ENCODE data around the gene GCN1.

GRCh38 chr12:120169946-120170345 lies 24.6 kb downstream of the GCN1 start:
- TF ChIP-seq POLR2AphosphoS5 (IDR thresholded peaks at IDR 0.05; ENCODE audit: low read depth) (no peak), CTCF (IDR thresholded peaks at IDR 0.05; ENCODE audit: insufficient read depth, low read length) (no peak), GABPA (IDR thresholded peaks at IDR 0.05; ENCODE audit: low read depth) (no peak)

Measured in HL-60 (cell line).